Measurements from ENCODE around the gene FBXO44.

FBXO44 gene

GRCh38 chr1:11664336-11665065 is 9.8 kb downstream of the FBXO44 start:
- FAIRE-seq: no peak

GRCh38 chr1:11668516-11668915 is 13.8 kb downstream of the FBXO44 start:
- FAIRE-seq: no peak

DNA sequence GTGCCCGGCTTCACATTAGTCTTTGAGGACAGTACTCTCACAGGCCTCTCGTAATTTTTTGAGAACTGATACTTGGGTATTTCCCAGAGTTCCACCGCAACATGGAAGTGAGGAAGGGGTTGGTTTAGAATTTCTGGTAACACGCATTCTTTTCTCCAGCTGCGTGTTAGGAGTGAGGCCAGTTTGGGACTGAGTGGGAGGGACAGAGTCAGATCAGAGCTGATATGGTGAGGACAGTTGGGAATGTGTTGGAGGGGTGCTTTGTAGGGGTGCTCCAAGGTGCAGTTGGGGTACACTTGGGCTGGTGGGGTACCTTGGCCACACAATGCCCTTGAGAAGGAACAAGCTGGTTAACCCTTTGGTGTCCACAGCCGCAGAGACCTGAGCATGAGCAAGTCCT is 16.1 kb downstream of the FBXO44 start:
- no peak for FAIRE-seq

DNA sequence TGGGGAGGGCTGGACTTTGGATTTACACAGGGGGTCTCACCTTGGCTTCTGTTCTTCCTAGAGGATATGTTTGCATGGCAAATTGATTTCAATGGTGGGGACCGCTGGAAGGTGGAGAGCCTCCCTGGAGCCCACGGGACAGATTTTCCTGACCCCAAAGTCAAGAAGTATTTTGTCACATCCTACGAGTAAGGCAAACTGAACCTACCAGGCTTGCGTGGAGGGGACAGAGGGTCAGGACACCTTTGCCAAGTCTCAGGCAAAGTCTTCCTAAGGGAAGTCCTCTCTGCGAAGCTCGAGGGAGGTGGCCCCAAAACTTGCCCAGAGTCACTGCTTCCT is 16.5 kb downstream of the FBXO44 start:
- no peak for FAIRE-seq

DNA sequence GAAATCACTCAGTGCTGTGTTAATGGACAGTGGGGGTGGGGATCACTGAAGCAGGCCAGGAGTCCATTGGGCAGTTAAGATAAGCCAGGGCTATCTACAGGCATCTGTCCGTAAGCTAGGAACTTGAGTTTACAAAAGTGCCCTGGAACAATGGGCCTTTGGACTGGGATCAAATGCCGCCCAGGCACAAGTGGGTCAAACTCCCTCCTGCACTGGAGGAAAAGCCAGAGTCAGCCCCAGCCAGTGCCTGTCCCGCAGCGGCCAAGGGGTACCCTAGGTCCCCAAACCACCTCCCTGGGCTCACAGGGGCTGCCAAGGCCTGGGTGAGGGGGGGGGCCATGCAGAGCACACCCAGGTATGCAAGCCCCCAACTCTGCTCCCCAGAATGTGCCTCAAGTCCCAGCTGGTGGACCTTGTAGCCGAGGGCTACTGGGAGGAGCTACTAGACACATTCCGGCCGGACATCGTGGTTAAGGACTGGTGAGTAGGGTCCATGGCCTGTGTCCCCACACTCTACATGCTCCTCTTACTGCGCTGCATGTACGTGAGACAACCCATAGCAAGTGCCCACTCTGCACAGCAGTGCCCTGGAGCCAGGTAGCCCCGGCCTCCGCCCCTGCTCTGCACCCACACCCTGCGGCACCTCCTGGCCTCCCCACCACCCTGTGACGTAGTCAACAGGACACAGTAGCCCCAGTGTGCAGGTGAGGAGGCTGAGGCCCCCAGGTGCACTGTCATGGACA is 17.0 kb downstream of the FBXO44 start:
- no peak for FAIRE-seq

- FAIRE-seq: no peak
Observed at GRCh38 chr1:11673089-11673769, 18.6 kb downstream of the FBXO44 start.

DNA sequence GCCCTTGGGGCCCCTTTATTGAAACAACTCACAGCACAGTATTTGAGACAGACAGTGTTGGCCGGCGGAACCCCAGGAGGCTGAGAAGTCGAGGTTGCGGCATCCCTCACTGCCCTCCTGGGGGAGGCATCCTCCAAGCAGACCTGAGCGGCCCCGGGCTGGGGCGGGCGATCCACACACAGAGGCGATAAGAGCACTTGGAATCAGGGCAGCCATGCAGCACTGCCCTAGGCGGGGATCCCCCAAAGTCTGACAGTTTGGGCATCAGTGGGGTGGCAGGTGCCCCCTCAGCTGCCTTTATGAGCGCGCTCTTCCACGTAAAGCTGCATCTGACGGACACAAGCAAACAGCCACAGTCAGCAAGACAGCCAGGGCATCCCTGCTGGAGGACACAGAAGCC is 19.8 kb downstream of the FBXO44 start:
- FAIRE-seq: no peak

GRCh38 chr1:11675325-11675724 is 20.6 kb downstream of the FBXO44 start:
- FAIRE-seq: no peak

DNA sequence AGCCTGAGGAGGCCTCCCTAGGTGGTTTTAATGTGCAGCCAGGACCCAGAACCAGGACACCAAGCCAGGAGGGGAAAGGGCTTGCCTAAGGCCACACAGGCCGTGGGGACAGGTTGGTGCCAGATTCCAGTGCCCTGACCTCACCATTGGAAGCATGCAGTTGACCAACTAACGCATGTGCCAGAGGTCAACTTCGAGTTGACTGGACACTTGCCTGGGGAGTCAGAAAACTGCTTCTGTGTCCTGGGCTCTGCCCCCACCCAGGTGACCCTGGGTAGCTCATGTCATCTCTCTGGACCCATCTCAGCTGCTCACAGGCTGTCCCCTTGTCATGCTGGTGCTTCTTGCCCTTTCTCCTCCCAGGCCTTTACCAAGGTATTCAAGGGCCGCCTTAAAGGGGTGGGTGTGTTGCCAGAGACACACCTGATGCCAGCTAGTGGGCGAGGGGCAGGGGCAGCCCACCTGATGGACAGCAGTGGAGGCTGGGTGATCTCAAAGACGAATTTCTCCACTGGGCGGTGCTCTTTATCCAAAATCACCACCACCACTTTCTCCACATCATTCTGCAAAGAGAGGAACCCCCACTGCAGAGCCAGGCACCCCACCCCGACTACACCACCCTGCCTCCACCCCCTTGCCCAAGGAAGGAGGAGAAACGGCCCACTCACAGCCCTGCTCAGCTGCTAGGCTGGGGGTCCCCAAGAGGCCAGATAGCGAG is 21.9 kb downstream of the FBXO44 start:
- no peak for FAIRE-seq

GRCh38 chr1:11678442-11678841 is 23.8 kb downstream of the FBXO44 start:
- no peak for FAIRE-seq

DNA sequence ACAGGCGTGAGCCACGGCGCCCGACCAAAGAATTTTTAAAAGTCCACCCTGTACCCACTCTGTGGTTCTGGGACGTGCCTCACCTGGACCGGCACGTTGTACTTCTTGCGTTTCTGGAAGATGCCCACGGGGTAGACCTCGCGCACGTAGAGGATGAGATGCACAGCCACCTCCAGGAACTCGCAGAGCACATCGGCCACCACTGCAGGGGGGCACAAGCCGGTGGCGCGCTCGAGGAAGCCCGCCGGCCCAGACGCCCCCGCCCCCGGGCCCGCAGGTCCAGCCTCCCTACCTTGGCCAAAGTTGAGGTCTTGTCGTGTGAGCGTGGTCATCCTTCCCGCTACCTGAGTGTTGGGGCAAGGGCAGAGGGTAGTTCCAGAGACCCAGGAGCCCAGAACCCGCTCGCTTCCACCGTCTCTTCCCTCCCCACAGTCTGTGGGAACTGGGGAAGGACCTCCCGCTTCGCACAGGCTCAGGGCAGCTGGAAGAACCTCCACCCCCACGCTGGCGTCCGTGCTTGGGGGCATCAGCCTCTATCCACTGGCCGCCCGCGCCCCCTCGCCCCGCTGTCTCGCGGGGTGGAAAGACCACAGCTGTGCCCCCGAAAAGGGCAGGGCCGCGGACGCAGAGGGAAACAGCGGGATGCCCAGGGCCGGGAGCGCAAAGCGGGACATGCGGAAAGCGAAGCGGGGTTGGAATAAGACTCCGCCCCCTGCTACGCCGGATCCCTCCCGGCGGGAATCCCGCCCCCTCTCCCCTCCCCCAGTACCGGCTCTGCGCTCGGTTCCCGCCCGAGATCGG is 25.8 kb downstream of the FBXO44 start:
- FAIRE-seq: no peak

GRCh38 chr1:11681071-11681771 is 26.5 kb downstream of the FBXO44 start, which contains the start of gene MAD2L2:
Gene MAD2L2 (minus strand): TSS chr1:11681148. CDS start chr1:11680601, 547 bp downstream.
- FAIRE-seq: no peak

- FAIRE-seq: no peak
Observed at GRCh38 chr1:11682287-11682771, 27.7 kb downstream of the FBXO44 start.

DNA sequence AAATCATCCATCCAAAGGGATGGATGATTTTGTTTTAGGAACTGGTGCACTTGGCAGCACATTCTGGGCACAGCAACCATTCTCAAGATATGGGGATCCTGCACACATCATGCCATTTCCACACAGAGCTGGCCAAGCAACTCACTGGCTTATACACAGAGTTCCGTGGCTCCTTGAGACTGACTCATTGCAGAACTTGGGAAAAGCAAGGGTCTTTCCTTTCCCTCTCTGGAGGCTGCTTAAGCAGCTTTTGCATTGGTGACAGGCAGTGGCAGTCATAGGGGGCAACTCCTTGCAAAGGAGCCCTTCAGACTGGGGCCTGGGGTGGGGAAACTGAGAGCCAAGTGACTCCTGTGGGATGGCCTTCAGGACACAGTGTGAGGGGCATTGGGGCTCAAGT is 28.1 kb downstream of the FBXO44 start:
- no peak for FAIRE-seq

DNA sequence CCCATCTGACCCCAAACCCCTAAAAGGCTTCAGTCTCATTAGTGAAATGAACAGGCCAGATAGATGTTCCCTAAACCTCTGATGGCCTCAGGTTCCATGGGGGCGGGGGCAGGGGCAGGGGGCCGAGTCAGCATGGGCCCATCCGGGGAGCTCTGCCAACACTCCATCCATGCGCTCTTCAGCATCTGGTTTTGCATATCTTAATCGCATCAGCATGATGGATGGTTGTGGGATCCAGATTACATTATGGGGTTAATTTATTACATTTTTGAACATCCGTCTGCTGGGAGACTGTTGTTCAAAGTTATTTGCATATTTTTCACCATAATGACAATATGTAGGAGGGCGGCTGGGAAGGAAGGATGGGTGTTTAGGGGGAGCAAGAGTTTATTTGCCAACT is 29.4 kb downstream of the FBXO44 start:
- FAIRE-seq: no peak

- no peak for FAIRE-seq
Observed at GRCh38 chr1:11685210-11685752, 30.6 kb downstream of the FBXO44 start.

DNA sequence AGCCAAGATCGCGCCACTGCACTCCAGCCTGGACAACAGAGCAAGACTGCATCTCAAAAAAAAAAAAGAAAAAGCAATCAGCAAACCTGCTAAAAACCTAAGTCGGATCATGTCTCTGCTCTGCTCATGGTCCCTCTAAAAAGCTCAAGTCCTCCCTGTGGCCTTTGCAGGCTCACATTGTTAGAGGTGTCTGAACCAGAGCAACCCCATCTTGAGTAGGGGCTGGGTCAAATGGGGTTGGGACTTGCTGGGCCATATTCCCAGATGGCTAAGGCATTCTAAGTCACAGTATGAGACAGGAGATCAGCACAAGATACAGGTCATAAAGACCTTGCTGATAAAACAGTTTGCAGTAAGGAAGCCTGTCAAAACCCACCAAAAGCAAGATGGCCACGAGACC is 33.8 kb downstream of the FBXO44 start:
- FAIRE-seq: no peak

DNA sequence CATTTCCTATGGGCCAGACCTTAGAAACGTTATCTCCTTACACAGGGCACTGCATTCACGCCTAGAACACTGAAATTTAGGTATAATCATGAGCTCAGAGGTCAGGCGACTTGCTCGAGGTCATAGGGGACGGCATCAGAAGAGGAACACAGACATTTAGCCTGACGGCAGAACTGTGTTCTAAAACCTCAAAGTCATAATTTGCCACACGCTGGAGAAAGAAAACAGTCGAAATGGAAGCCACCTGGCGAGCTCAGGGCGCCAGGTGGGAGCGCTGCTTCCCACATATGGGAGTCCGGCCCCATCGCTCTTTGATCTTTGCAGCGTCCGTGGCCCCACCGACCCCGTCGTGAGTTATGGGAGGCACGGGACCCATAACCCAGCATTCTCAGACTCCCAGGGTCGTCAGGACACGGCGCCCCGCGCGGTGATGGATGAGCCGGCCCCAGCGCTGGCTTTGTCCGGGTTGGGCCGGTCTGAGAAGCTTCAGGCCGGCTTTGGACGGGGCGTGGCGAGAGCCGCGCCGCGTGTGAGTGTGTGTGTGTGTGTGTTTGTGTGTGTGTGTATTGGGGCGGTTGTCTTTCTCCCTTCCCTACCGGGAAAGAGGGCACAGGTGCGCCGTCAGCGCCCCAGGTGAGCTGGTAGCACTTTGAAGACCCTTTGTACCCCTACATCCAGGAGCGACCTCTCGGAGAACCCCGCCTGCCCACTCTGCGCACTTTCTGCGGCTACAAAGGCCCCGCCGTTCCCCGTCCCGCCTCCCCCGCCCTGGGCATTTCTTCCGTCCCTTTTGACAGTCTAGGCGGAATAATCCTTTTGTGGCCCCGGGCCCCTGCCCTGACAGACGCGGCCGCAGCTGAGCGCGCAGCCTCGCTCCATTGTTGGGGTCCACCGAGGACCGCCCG is 36.0 kb downstream of the FBXO44 start:
- no peak for FAIRE-seq

GRCh38 chr1:11691302-11691914 is 36.7 kb downstream of the FBXO44 start, which contains the start of gene DRAXIN:
Gene DRAXIN (plus strand): TSS chr1:11691710. CDS start chr1:11706259, 14,549 bp downstream.
- FAIRE-seq: no peak
